Gastrocnemius medialis (tissue), 4 donors: ENCODE data around the gene OAS3.

Experiments
- POLR2A ChIP-seq, 2 donors: fragments of 450-650 bp; IDR thresholded peaks; one replicate each; pipeline ENCODE4 v1.6.1; 2017; ENCODE audit warnings: antibody characterized with exemption in 2 of 2, mild to moderate bottlenecking in 2 of 2, moderate library complexity in 2 of 2
- TF ChIP-seq, protein P1 (sequence below), 5 experiments: fragments of 450-650 bp in 3 of 5; fragments of 200-600 bp in 2 of 5; sonication (generic) in 2 of 5; IDR thresholded peaks in 4 of 5; conservative IDR thresholded peaks in 1 of 5; 1 replicate in 4 of 5; 2 replicates in 1 of 5; pipeline ENCODE4 v1.5.1; 2016 to 2019; ENCODE audit warnings: antibody characterized with exemption in 5 of 5, mild to moderate bottlenecking in 3 of 5, moderate library complexity in 3 of 5

DNA sequence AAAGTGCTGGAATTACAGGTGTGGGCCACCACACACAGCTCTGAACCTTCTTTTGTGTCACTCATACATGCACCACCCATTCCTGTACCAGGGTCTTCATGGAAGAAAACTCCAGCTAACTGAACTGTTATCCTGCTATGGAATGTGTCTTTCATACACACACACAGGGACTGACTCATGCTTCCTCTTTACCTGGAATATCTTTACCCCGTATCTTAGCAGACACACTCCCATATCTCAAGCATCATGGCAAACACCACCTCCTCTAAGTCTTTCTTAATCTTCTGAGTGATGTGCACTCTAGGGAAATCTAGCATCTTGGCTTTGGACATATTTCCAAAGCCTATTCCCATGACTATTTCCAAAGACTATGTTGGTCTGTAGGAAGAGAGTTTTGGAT is 83.2 kb downstream of the OAS3 start:
- TF ChIP-seq, protein P1, sequence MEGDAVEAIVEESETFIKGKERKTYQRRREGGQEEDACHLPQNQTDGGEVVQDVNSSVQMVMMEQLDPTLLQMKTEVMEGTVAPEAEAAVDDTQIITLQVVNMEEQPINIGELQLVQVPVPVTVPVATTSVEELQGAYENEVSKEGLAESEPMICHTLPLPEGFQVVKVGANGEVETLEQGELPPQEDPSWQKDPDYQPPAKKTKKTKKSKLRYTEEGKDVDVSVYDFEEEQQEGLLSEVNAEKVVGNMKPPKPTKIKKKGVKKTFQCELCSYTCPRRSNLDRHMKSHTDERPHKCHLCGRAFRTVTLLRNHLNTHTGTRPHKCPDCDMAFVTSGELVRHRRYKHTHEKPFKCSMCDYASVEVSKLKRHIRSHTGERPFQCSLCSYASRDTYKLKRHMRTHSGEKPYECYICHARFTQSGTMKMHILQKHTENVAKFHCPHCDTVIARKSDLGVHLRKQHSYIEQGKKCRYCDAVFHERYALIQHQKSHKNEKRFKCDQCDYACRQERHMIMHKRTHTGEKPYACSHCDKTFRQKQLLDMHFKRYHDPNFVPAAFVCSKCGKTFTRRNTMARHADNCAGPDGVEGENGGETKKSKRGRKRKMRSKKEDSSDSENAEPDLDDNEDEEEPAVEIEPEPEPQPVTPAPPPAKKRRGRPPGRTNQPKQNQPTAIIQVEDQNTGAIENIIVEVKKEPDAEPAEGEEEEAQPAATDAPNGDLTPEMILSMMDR (IDR thresholded peaks at IDR 0.05 in 4 of 5, conservative IDR thresholded peaks at IDR 0.05 in 1 of 5), result no peak
- no peak for TF ChIP-seq POLR2A (IDR thresholded peaks at IDR 0.05)
